Fibroblast of villous mesenchyme (primary cell): Measurements from ENCODE around the gene MAP3K5. TPM values are rescaled to one million over a fixed set of nuclear protein-coding genes. Genes with fewer than 3 reads are reported as not detected.
A peak's percentile ranks its signal among the peaks of the same experiment; 100 is the strongest.

Source experiments
- DNase-seq: peaks from one replicate; pipeline ENCODE4 v3.0.0-alpha.2; 2010; ENCODE audit warnings: low read depth
- H3K4me3 ChIP-seq: 2 replicates; pipeline ENCODE4 v1.5.1; 2011; ENCODE audit warnings: low read depth, mild to moderate bottlenecking, low read length
- CTCF ChIP-seq: IDR thresholded peaks from 2 replicates; pipeline ENCODE4 v1.5.1; 2012; ENCODE audit warnings: low read depth, mild to moderate bottlenecking, low read length; ENCODE audit not compliant: insufficient read depth
- total RNA-seq: library from RNA; depleted of rRNA; stranded (reverse); fragments of >200 nt; gene quantifications from 2 replicates; pipeline ENCODE4 v1.2.3, GENCODE V29; 2012

MAP3K5 gene
- total RNA-seq, 1 donor, result 84.6 TPM

GRCh38 chr6:136732889-136733288, 59.4 kb downstream of the MAP3K5 start:
- no peak for TF ChIP-seq CTCF
- DNase-seq, result no peak
- no peak overlapping the region for H3K4me3 ChIP-seq

GRCh38 chr6:136729832-136730231, 62.4 kb downstream of the MAP3K5 start:
- no peak overlapping the region for H3K4me3 ChIP-seq
- no peak for DNase-seq
- TF ChIP-seq CTCF, result no peak

- TF ChIP-seq CTCF, result no peak
- DNase-seq, result peak; percentile 32
These were observed 63.2 kb downstream of the MAP3K5 start for GRCh38 chr6:136728976-136729515.

GRCh38 chr6:136728033-136728939, 64.0 kb downstream of the MAP3K5 start:
- no peak overlapping the region for H3K4me3 ChIP-seq
- peak; percentile 54 for DNase-seq
- no peak for TF ChIP-seq CTCF

More at GRCh38 chr6:136728976-136729515, 63.2 kb downstream of the MAP3K5 start:
- no peak overlapping the region for H3K4me3 ChIP-seq

GRCh38 chr6:136726837-136727557, 65.3 kb downstream of the MAP3K5 start:
- TF ChIP-seq CTCF, result no peak
- no peak overlapping the region for H3K4me3 ChIP-seq
- no peak for DNase-seq

GRCh38 chr6:136725124-136725523, 67.2 kb downstream of the MAP3K5 start:
- H3K4me3 ChIP-seq, result no peak overlapping the region
- DNase-seq, result no peak
- TF ChIP-seq CTCF, result no peak
